Measurements from ENCODE around the gene VPS13C. TPM values are rescaled to one million over a fixed set of nuclear protein-coding genes. Genes with fewer than 3 reads are reported as not detected.
"Not testable (repeated sequence)": the region's sequence is repeated elsewhere in the genome, so short reads cannot be mapped to it uniquely, and the experiment has no call there.

Gene VPS13C
- total and polyA plus RNA-seq, 10 donors, result 32.9 to 194 (median 147) TPM

GRCh38 chr15:62052713-62053112 lies 7.5 kb downstream of the VPS13C start:
- no peak for DNase-seq
- WGBS, 5 donors, result 94 to 100% (median 95%) methylated on average over 1 of the region's 1 CpG
- intact Hi-C loops (cut with DNase I; ENCODE audit: low total_unique reads), result no loop called here
- H3K27ac ChIP-seq, result peak overlapping the region in 4 of 8 donors; percentile 3 to 39 (median 8)
- H3K27me3 ChIP-seq (replicated peaks in 1 of 7), result no peaks in the 10 kb centered on the region
- peaks cover 0 to 11% (median 0%) of the 10 kb centered on the region in 6 donors for H3K36me3 ChIP-seq
- peaks cover 22 to 77% (median 54%) of the 10 kb centered on the region in 6 donors for H3K4me1 ChIP-seq
- TF ChIP-seq POLR2A (IDR thresholded peaks at IDR 0.05) (no peak), POLR2AphosphoS5 (IDR thresholded peaks at IDR 0.05) (no peak), CTCF (IDR thresholded peaks at IDR 0.05 in 8 of 11, conservative IDR thresholded peaks at IDR 0.05 in 3 of 11) (no peak)
- H3K4me3 ChIP-seq, result no peak overlapping the region
- H3K9me3 ChIP-seq, result no peaks in the 10 kb centered on the region

GRCh38 chr15:62051166-62051565 lies 9.1 kb downstream of the VPS13C start:
- no peak overlapping the region for H3K4me3 ChIP-seq
- TF ChIP-seq POLR2A (IDR thresholded peaks at IDR 0.05) (no peak), POLR2AphosphoS5 (IDR thresholded peaks at IDR 0.05) (no peak), CTCF (IDR thresholded peaks at IDR 0.05 in 8 of 11, conservative IDR thresholded peaks at IDR 0.05 in 3 of 11) (no peak)
- H3K27ac ChIP-seq, result no peak overlapping the region
- no peaks in the 10 kb centered on the region for H3K9me3 ChIP-seq
- peaks cover 0 to 5% (median 0%) of the 10 kb centered on the region in 6 donors for H3K36me3 ChIP-seq
- H3K4me1 ChIP-seq, result peaks cover 34 to 82% (median 65%) of the 10 kb centered on the region in 6 donors
- DNase-seq, result no peak
- H3K27me3 ChIP-seq (replicated peaks in 1 of 7), result no peaks in the 10 kb centered on the region
- intact Hi-C loops (cut with DNase I; ENCODE audit: low total_unique reads), result no loop called here
- WGBS, 5 donors, result 94 to 99% (median 96%) methylated on average over 4 of the region's 4 CpGs

- Histone ChIP-seq H3K4me1 (peaks cover 40 to 82% (median 68%) of the 10 kb centered on the region in 6 donors), H3K9me3 (no peaks in the 10 kb centered on the region), H3K36me3 (no peaks in the 10 kb centered on the region), H3K27me3 (replicated peaks in 1 of 7) (no peaks in the 10 kb centered on the region), H3K4me3 (no peak overlapping the region), H3K27ac (no peak overlapping the region)
- intact Hi-C loops (cut with DNase I; ENCODE audit: low total_unique reads), result no loop called here
- 84 to 97% (median 89%) methylated on average over 1 of the region's 1 CpG for WGBS, 5 donors
- no peak for DNase-seq
- TF ChIP-seq CTCF (IDR thresholded peaks at IDR 0.05 in 8 of 11, conservative IDR thresholded peaks at IDR 0.05 in 3 of 11), result no peak
- TF ChIP-seq POLR2A (IDR thresholded peaks at IDR 0.05), result no peak
- TF ChIP-seq POLR2AphosphoS5 (IDR thresholded peaks at IDR 0.05), result no peak
These were observed 10.1 kb downstream of the VPS13C start for GRCh38 chr15:62050115-62050514.

GRCh38 chr15:62048254-62048653 lies 12.0 kb downstream of the VPS13C start:
- WGBS, 5 donors, result 91 to 97% (median 93%) methylated on average over 4 of the region's 4 CpGs
- intact Hi-C loops (cut with DNase I; ENCODE audit: low total_unique reads), result not testable (repeated sequence)

More at GRCh38 chr15:62048254-62048653, 12.0 kb downstream of the VPS13C start:
- H3K4me3 ChIP-seq; H3K27ac ChIP-seq; DNase-seq; H3K27me3 ChIP-seq (replicated peaks in 1 of 7); H3K36me3 ChIP-seq; H3K9me3 ChIP-seq: not testable (repeated sequence)
- peaks cover 35 to 82% (median 54%) of the 10 kb centered on the region in 6 donors for H3K4me1 ChIP-seq

All from spleen (tissue), 11 donors.